ENCODE data around the gene IER2.

IER2 gene, protein sequence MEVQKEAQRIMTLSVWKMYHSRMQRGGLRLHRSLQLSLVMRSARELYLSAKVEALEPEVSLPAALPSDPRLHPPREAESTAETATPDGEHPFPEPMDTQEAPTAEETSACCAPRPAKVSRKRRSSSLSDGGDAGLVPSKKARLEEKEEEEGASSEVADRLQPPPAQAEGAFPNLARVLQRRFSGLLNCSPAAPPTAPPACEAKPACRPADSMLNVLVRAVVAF

DNA sequence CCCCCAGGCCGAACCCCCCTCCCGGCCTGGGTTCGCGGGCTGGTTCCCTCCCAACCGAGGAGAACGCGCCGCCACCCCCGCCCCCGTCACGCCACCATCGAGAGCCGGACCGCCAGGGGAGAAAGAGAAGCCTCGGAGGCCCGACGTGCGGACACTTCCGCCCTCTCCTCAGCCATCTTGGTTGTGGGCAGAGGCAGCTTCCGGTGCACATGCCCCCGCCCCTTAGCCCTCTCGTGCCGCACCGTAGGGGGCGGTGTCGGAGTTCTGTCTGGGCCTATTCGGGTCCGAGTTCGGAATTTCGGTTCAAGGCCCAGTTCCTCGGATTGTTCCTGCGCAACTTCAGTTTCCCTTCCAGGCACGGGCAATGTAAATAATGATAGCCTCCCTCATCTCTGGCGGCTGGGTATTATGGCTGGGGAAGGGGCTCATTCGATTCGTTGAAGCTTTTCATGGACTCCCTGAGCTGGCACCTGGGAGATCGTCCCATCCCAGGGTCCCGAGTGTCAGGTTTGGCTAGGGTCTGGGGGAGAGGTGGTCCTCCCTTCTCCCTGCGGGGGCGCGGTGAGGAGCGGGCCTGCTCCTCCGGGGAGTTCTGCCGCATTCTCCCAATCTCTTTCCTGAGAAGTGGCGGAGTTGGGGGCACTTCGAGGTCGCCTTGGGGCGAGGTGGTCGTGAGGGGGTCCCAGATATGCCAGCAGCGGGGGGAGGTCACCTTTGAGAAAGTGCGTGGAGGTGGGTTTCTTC lies at the start of gene IER2, which contains the start of gene STX10:
TSS of gene IER2 (plus strand) at position 225 of the 744 bp plus-strand sequence. CDS start 2,776 bp downstream, outside the sequence.
TSS of gene STX10 (minus strand) at position 189 of the 744 bp plus-strand sequence. CDS start 202 bp downstream, outside the sequence.
- DNase-seq, result peak; percentile 97

DNA sequence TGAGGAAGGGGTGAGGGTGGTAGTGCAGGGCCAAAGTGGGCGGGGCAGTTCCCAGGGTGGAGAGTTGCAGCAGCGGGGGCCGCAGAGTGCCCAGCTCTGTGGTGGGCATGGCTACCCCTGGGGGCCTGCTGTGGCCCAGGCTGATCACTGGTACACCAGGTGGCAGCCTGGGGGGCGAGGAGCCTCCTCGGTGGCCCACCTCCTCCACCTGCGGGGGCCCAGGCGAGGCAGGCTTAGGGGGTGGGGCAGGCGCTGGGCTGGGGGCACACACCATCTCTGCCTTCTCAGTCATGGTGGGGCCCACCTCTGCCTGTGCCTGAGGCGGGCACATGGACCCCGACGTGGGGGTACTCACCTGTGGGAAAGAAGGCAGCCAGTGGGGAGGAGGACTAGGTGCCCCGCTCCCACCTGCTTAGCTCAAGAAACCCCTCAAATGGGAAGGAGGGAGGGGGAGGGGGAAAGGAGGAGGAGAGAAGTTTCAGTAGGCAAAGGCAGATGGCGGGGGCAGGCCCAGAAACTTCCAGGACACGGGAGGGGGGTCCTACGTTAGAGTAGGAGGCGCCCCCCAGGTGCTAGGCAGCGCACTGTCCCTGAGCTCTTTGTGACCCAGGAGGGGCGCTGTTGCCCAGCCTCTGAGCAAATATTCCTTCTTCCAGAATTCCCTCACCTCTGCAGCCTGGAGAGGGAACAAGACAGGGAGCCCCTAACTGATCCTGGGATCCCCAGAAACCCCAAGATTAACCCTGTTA lies 49.2 kb upstream of the IER2 start:
- DNase-seq, result no peak

GRCh38 chr19:13101590-13102415 lies 48.4 kb upstream of the IER2 start:
- DNase-seq, result no peak

DNA sequence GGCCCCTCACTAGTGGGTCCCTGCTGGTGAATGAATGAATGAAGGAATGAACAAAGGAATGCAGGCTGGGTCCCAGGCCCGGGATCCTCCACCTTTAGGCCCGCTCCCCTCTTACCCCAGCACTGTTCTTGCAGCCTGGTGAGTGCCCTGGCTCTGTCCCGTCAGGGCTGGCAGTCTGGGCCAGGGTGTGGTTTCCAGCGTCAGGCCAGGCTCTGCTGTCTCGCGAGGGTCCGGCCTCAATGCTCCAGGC lies 47.9 kb upstream of the IER2 start:
- DNase-seq, result peak; percentile 37

DNA sequence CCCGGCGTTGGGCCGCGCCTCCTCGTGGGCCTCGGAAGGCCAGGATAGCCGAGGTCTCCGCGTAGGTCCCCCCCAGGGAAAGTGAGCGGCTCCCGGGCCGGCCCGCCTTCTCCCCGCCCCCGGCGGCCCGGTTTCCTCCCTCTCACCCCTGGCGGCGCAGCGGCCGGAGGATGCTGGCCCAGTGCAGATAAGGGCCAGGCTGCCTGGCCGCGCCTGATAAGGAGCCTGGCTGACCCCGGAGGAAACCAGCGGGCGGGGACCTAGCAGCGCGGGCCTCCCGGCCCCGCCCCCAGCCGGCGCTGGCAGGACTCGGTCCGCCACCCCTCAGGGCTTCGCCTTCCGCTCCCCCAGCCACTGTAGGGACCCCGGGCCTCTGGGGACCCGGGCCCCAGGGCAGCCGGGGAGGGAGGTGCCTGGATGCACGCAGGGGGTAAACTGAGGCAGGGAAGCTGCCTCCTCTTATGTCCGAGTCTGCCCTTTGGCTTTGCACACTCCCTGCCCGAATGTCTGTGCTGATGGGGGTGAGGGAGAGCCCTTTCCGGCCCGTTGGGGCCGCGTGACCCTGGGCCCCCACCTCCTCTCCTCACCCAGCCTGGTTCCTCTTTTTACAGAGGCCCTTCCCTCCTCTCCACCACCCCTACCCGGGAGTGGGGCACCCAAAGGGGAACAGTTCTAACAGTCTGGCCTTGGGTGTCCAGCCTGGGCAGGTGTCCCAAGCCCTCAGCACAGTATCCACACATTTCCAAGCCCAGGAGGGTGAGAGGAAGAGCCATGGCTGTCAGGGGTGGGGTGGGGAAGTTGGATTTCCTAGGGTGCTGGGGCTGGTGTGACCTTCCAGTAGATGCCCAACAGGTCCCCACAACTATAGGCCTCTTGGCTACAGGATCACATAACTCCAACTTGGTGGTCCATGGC lies 47.3 kb upstream of the IER2 start, which contains the start of gene LYL1:
TSS of gene LYL1 (minus strand) at position 193 of the 915 bp plus-strand sequence. CDS start 1,687 bp downstream, outside the sequence.
- DNase-seq, result peak; percentile 74

DNA sequence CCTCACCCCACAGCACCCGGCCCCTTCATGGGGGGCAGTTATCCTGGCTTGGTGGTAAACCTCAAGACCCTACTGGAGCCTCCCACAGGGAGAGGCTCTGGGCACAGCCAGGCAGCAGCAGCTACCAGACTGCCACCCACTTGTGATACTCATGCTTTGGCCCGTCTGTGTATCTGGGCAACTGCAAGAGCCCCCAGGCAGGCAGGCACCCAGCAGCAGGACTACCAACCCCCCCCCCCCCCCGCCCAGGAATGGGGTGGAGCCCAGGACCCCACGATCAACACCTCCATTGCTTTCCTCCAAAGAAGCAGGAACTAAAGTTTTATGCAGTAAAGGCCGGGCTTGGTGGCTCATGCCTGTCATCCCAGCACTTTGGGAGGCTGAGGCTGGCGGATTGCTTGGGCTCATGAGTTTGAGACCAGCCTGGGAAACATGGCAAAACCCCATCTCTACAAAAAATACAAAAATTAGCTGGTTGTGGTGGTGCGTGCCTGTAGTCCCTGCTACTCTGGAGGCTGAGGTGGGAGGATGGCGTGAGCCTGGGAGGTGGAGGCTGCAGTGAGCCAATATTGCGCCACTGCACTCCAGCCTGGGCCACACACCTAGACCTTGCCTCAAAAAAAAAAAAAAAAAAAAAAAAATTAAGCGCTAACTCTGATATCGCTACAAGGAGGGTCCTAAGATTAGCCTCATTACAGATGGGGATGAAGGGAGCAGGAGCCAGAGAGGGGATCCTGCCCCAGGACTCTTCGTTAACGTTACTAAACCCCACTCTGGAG lies 46.4 kb upstream of the IER2 start:
- DNase-seq, result no peak

DNA sequence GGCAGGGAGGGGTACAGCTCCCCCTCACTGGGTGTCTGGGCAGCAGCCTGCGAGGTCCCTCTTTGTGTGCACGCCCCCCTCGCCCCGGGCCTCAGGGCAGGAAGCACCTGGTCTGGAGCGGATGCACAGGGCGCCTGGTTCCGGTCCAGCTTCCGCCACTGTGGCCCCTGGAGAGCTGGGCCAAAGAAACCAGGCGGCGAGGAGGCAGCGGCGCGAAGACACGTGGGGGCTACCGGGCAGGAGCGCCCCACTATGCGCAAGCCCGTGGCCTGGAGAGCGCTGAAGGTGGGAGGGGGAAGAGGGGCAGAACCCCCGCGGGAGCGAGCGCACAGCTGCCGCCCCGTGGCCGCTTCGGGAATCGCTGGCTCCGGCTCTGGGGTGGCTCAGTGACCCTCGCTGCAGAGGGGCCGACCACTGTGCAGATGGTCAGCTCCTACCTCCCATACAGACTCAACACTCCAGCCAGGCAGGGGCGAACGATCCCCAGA lies 45.8 kb upstream of the IER2 start:
- DNase-seq, result peak; percentile 49

DNA sequence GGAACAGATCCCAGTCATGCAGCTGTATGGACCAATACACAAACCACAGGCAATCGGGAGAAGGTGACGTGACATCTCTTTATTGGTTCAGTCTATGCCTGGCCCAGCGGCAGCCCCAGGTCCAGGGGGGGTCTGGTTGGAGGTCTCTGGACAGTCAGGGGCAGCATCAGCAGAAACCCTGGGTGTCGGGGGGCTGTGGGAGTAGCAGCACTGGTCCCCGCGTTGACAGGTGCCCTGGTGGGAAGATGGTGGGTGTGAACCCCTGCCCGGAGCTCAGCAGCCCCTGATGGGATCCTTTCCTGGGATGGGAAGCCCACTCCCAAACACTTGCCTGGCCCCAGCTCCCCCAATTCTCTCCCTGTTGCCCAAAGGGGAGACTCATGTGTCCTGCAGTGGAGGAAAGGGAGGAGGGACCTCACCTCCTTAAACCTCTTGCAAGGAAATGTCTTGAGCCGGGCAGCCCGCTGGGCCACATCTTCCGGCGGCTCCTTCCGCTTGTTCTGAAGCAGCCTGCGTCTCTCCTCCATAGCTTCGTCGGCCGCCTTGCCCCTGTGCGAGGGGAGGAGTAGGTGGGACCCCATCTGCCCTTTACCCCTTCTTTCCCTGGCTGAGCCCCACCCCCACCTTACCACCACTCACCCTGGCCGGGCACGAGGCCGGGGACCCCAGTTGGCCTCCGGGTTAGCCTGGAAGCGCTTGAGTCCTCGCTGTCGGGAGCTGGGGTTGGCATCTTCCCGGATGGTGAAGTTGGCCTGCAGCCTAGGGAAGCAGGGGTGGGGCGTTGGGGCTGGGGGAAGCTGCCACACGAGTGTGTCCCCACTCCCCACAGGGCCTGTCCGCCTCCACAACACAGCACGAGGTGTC lies 45.1 kb upstream of the IER2 start:
- DNase-seq, result no peak

- no peak for DNase-seq
Measured at GRCh38 chr19:13109361-13110098, 40.7 kb upstream of the IER2 start.

- no peak for DNase-seq
Measured at GRCh38 chr19:13110099-13110610, 40.1 kb upstream of the IER2 start.

DNA sequence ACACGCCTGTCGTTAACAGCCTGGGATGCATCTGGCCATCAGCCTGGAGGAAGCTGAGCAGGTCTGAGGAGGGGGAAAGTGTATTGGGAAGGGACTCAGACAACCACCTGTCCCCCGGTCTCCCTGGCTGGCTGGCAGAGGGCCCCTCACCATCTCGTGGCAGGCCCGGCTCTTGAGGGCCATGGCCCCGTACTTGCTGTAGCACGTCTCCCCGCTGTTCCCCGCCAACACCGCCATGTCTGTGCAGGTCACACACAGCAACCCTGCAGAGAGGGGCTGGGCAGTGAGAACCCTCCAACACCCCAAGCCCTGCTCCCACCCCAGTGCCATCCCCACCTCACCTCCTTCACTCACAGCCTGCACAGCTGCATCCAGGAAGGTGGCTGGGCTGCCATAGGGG lies 37.7 kb upstream of the IER2 start:
- DNase-seq, result no peak

- no peak for DNase-seq
Measured at GRCh38 chr19:13115936-13116281, 34.3 kb upstream of the IER2 start.

- peak; percentile 96 for DNase-seq
Measured at GRCh38 chr19:13116282-13117175, 33.7 kb upstream of the IER2 start, which contains the start of gene TRMT1. TSS of gene TRMT1 (minus strand) at chr19:13116740. CDS start at chr19:13116399, 341 bp downstream.

GRCh38 chr19:13117176-13117771 lies 32.9 kb upstream of the IER2 start:
- no peak for DNase-seq

- peak; percentile 93 for DNase-seq
Measured at GRCh38 chr19:13117772-13118423, 32.3 kb upstream of the IER2 start, which contains the start of gene NACC1. TSS of gene NACC1 (plus strand) at chr19:13118264. CDS start at chr19:13135208, 16,944 bp downstream.

DNA sequence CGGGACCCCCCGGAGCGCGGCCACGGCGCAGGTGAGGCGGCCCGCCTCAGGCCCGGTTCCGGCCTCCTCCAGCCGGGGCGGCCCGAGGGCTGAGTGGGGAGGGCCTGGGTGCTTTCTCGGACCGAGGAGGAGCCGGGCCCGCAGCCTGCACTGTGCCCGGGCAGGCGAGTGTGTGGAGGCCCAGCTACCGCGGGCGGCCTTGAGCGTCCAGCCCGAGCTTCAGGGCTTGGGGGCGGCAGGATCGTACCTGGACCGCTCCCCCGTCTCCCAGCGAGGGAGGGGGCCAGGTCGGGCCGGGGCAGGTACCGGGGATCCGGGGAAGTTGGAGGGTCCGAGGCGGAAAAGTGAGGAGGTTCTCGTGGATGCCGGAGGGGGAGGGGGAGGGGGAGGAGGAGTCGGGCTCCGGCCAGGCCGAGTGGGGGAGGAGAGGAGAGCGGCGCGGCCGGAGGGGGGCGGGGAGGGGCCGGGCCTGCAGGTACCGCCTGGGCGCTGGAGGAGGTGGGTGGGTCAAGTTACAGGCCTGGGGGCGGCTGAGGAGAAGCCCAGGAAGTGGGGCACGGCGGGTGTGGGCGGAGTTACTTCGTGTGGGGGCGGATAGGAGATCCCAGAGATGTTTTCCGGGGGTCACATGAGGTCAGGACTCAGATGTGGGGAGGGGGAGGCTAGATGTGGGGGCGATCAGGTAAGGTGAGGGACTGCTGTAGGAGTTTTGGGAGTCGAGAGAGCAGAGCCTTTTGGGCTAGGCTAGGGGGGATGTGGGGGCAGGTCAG lies 31.6 kb upstream of the IER2 start:
- DNase-seq, result no peak

All from inflammatory macrophage treated with lipopolysaccharide for 4 hours (primary cell).